T1000 (cell line): ENCODE data around the gene TNK1.

Experiments
- DNase-seq: peaks from one replicate; lab custom pipeline; 2025; ENCODE audit warnings: mixed read lengths; lab: John Stamatoyannopoulos, UW

Gene TNK1

GRCh38 chr17:7435676-7436555 lies 55.0 kb downstream of the TNK1 start:
- no peak for DNase-seq

DNA sequence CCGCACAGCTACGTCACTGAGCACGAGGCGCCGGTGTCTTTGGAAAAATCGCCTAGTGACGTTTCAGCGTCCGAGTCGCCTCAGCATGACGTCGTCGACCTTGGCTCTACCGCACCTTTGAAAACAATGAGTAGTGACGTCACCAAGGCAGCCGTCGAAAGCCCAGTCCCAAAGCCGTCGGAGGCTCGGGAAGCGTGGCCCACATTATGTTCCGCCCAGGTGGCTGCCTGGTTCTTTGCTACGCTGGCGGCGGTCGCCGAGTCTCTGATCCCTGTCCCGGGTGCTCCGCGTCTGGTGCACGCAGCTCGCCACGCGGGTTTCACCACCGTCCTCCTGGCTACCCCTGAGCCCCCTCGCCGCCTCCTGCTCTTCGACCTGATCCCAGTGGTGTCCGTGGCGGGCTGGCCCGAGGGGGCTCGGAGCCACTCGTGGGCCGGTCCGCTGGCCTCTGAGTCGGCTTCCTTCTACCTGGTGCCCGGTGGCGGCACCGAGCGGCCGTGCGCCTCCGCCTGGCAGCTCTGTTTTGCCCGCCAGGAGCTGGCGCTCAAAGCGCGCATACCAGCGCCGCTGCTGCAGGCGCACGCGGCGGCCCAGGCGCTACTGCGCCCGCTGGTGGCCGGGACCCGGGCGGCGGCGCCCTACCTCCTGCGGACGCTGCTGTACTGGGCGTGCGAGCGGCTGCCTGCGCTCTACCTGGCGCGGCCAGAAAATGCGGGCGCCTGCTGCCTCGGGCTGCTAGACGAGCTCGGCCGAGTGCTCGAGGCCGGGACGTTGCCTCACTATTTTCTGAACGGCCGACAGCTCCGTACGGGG lies 55.9 kb downstream of the TNK1 start:
- DNase-seq = peak; percentile 74

DNA sequence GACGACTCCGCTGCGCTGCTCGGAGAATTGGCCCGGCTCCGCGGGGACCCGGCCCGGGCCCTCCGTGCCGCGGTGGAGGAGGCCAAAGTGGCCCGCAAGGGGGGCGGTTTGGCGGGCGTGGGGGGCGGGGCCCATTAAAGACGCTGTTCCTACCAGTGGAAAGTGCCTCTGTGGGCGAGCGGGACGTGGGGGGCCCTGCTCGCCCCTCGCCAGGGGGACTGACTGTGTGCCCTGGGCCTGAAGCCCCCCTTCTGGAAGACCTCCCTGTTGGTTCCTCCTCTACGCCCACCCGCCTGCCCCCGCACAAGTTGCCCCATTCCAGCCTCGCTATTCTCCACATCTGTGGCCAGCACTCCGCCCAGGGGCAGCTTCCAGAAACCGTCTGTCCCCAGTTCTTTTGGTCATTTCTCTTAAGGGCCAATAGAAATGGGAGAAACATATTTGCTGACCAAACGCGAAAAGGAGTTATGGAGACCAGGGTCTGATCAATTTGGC lies 56.5 kb downstream of the TNK1 start:
- no peak for DNase-seq

- no peak for DNase-seq
Observed at GRCh38 chr17:7437950-7438614, 57.2 kb downstream of the TNK1 start.

DNA sequence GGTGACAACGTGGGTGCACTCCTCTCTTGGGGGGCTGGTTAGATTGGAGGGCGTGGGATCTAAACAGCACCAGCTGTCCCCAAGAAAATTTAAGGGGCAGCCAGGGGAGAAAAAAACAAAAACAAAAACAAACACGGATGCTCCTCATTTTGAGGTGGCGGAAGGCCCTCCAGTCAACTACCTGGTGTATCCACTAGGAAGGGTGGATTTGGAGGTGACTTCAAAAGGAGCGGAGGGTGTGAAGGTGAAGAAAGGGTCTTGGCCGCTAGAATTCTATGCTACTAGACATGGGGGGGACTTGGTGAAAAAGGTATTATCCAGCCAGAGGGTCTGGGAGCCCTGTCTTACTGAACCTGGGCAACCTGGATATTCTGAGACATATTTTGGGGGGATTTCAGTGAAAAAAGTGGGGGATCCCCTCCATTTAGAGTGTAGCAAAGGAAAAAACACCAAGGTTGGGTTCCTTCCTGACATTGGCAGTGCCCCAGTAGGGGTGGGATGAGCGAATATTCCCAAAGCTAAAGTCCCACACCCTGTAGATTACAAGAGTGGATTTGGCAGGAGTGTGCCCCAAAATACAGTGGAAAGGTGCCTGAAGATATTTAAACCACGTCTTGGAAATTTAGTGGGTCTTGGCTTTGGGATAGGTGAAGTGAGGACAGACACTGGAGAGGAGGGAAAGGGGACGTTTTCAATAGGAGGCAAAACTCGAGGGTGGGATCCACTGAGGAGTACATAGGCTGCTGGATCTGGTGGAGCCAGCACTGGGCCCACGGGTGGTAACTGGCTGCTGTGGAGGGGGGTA lies 58.0 kb downstream of the TNK1 start:
- no peak for DNase-seq
